IMR-90 (cell line): Measurements from ENCODE around the gene SGMS1. TPM values are rescaled to one million over a fixed set of nuclear protein-coding genes. Genes with fewer than 3 reads are reported as not detected.
"Not testable (repeated sequence)": the region's sequence is repeated elsewhere in the genome, so short reads cannot be mapped to it uniquely, and the experiment has no call there.

ENCODE experiments used
- ATAC-seq: fragments of 200-7000 bp; cut with Tn5 transposase; 2 replicates; pipeline ENCODE4 v1.9.1; 2020; ENCODE audit warnings: low read depth, mild to moderate bottlenecking, moderate library complexity
- BruUV-seq: library from RNA; stranded (reverse); fragments of 400-500 nt; replicated peaks from 2 replicates; lab custom pipeline; 2021; lab: Mats Ljungman, UMichigan
- CTCF ChIA-PET: fragments of 300-600 bp; formaldehyde crosslinking; extraction: SDS; loops from one replicate; lab custom pipeline; 2021; ENCODE audit warnings: antibody characterized with exemption; lab: Yijun Ruan, JAX
- POLR2A ChIA-PET: fragments of 300-600 bp; sonication (Branson Sonifier 250); formaldehyde crosslinking; loops from one replicate; lab custom pipeline; 2022; ENCODE audit warnings: antibody characterized with exemption; ENCODE audit not compliant: unreplicated experiment; lab: Charles Lee
- DNase-seq: peaks from one replicate; pipeline ENCODE4 v3.0.0; 2013
- H2AFZ ChIP-seq: replicated peaks from 2 replicates; pipeline ENCODE3; 2013; ENCODE audit warnings: low read length, mild to moderate bottlenecking; ENCODE audit not compliant: poor library complexity
- H2AK5ac ChIP-seq: 2 replicates; pipeline ENCODE4 v1.6.1; 2013; ENCODE audit warnings: low read depth, low read length, inconsistent platforms
- H2AK9ac ChIP-seq: replicated peaks from 2 replicates; pipeline ENCODE3; 2013; ENCODE audit warnings: mild to moderate bottlenecking, low read depth, low read length, moderate library complexity; ENCODE audit not compliant: poor library complexity
- H2BK120ac ChIP-seq: 2 replicates; pipeline ENCODE4 v1.6.1; 2013; ENCODE audit warnings: low read depth, low read length, inconsistent platforms
- H2BK15ac ChIP-seq: 3 replicates; pipeline ENCODE4 v1.6.1; 2013; ENCODE audit warnings: low read depth, low read length, inconsistent platforms
- H2BK20ac ChIP-seq: 2 replicates; pipeline ENCODE4 v1.6.1; 2013; ENCODE audit warnings: low read depth, mild to moderate bottlenecking, inconsistent platforms, low read length, moderate library complexity
- H2BK5ac ChIP-seq: 2 replicates; pipeline ENCODE4 v1.6.1; 2013; ENCODE audit warnings: mild to moderate bottlenecking, low read depth, low read length, inconsistent platforms; ENCODE audit not compliant: poor library complexity, severe bottlenecking
- H3K14ac ChIP-seq: replicated peaks from 2 replicates; pipeline ENCODE4 v1.6.1; 2013; ENCODE audit warnings: low read depth, low read length, inconsistent platforms
- H3K18ac ChIP-seq: 2 replicates; pipeline ENCODE4 v1.6.1; 2013; ENCODE audit warnings: low read depth, low read length, control low read depth
- H3K23ac ChIP-seq: 2 replicates; pipeline ENCODE4 v1.6.1; 2013; ENCODE audit warnings: low read depth, low read length, inconsistent platforms
- H3K27ac ChIP-seq: 2 replicates; pipeline ENCODE4 v1.5.1; 2013; ENCODE audit warnings: mild to moderate bottlenecking, control low read depth, low read length; ENCODE audit not compliant: insufficient read depth
- H3K27me3 ChIP-seq: 2 replicates; pipeline ENCODE4 v1.6.1; 2013; ENCODE audit warnings: low read length; ENCODE audit not compliant: control insufficient read depth, insufficient read depth
- H3K36me3 ChIP-seq: 2 replicates; pipeline ENCODE4 v1.6.1; 2013; ENCODE audit warnings: low read length, mixed read lengths; ENCODE audit not compliant: control insufficient read depth, insufficient read depth
- H3K4ac ChIP-seq: 2 replicates; pipeline ENCODE4 v1.6.1; 2013; ENCODE audit warnings: low read depth, low read length, inconsistent platforms
- H3K4me1 ChIP-seq: 2 replicates; pipeline ENCODE4 v1.6.1; 2013; ENCODE audit warnings: low read length, mixed read lengths; ENCODE audit not compliant: control insufficient read depth, insufficient read depth
- H3K4me2 ChIP-seq: 2 replicates; pipeline ENCODE4 v1.6.1; 2013; ENCODE audit warnings: low read depth, mild to moderate bottlenecking, control low read depth, low read length, moderate library complexity
- H3K4me3 ChIP-seq: 2 replicates; pipeline ENCODE4 v1.5.1; 2013; ENCODE audit warnings: low read depth, mild to moderate bottlenecking, control low read depth, low read length, moderate library complexity; ENCODE audit not compliant: insufficient read depth
- H3K56ac ChIP-seq: 2 replicates; pipeline ENCODE4 v1.6.1; 2013; ENCODE audit warnings: low read length, inconsistent platforms; ENCODE audit not compliant: insufficient read depth; ENCODE audit errors: extremely low read depth
- H3K79me1 ChIP-seq, 2 experiments: 2 replicates each; pipeline ENCODE4 v1.6.1; 2013; ENCODE audit warnings: low read length in 2 of 2, inconsistent platforms in 1 of 2, low read depth in 1 of 2
- H3K9ac ChIP-seq: 2 replicates; pipeline ENCODE4 v1.6.1; 2013; ENCODE audit warnings: low read depth, low read length, control low read depth
- H3K9me1 ChIP-seq: 2 replicates; pipeline ENCODE4 v1.6.1; 2013; ENCODE audit warnings: low read length, inconsistent platforms; ENCODE audit not compliant: insufficient read depth
- H3K9me3 ChIP-seq: 2 replicates; pipeline ENCODE4 v1.6.1; 2013; ENCODE audit warnings: low read length; ENCODE audit not compliant: control insufficient read depth, insufficient read depth
- H4K20me1 ChIP-seq: 2 replicates; pipeline ENCODE4 v1.6.1; 2013; ENCODE audit warnings: low read length, inconsistent platforms; ENCODE audit not compliant: insufficient read depth
- H4K5ac ChIP-seq: 2 replicates; pipeline ENCODE4 v1.6.1; 2013; ENCODE audit warnings: mild to moderate bottlenecking, low read depth, low read length, control low read depth
- H4K8ac ChIP-seq, 2 experiments: 2 replicates each; pipeline ENCODE4 v1.6.1; 2013; ENCODE audit warnings: low read depth in 2 of 2, low read length in 2 of 2, control low read depth in 1 of 2, inconsistent platforms in 1 of 2
- H4K91ac ChIP-seq: 2 replicates; pipeline ENCODE4 v1.6.1; 2013; ENCODE audit warnings: low read depth, low read length, inconsistent platforms; ENCODE audit not compliant: insufficient read depth
- NFE2L2 ChIP-seq: fragments of 150-350 bp; IDR thresholded peaks from 2 replicates; pipeline ENCODE4 v1.6.1; 2016; ENCODE audit warnings: low read depth, mild to moderate bottlenecking, low read length
- WGBS, 2 experiments: methylation state at CpG; one replicate each; pipeline versions ENCODE4 v1.1.5 to v1.1.7; 2013; ENCODE audit warnings: missing lambda C conversion rate in 2 of 2; ENCODE audit not compliant: insufficient read length in 1 of 2; ENCODE audit errors: extremely low coverage in 2 of 2; 5-methylcytosine and 5-hydroxymethylcytosine counted together
- dilution Hi-C: fragments of 300-500 bp; cut with HindIII; formaldehyde crosslinking; loops from one replicate; pipeline ENCODE4 v1.14.3; 2018; ENCODE audit warnings: low sequenced_read_pairs; ENCODE audit not compliant: unreplicated experiment
- in situ Hi-C: fragments of 300-500 bp; cut with MboI; formaldehyde crosslinking; loops from 3 replicates; pipeline ENCODE4 v1.14.3; 2019; ENCODE audit warnings: low sequenced_read_pairs, inconsistent platforms, mixed read lengths
- intact Hi-C: fragments of 100-400 bp; cut with micrococcal nuclease; formaldehyde crosslinking; loops from 2 replicates; pipeline ENCODE4 v1.10.0; 2022
- polyA plus RNA-seq, 3 experiments: library from polyadenylated mRNA; depleted of rRNA; stranded (reverse); fragments of >200 nt; gene quantifications; 2 replicates each; pipeline ENCODE4 v1.2.3, GENCODE V29; 2012; ENCODE audit warnings: low replicate concordance in 1 of 3
- total RNA-seq: library from RNA; depleted of rRNA; stranded (reverse); fragments of >200 nt; gene quantifications from 2 replicates; pipeline ENCODE4 v1.2.3, GENCODE V29; 2012

SGMS1 gene
- total and polyA plus RNA-seq, 2 of the 4 experiments (the other 2 are of a cell fraction): 9.8 to 30.8 TPM

DNA sequence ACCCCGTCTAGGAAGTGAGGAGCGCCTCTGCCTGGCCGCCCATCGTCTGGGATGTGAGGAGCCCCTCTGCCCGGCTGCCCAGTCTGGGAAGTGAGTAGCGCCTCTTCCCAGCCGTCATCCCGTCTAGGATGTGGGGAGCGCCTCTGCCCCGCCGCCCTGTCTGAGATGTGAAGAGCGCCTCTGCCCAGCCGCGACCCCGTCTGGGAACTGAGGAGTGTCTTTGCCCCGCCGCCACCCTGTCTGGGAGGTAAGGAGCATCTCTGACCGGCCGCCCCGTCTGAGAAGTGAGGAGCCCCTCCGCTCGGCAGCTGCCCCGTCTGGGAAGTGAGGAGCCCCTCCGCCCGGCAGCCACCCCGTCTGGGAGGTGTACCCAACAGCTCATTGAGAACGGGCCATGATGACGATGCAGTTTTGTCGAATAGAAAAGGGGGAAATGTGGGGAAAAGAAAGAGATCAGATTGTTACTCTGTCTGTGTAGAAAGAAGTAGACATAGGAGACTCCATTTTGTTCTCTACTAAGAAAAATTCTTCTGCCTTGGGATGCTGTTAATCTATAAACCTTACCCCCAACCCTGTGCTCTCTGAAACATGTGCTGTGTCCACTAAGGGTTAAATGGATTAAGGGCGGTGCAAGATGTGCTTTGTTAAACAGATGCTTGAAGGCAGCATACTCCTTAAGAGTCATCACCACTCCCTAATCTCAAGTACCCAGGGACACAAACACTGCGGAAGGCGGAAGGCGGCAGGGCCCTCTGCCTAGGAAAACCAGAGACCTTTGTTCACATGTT, 267.9 kb downstream of the SGMS1 start:
- 100% methylated on average over 10 of the region's 33 CpGs; no CpG with 5 or more reads in 1 of the 2 experiments for WGBS, 2 experiments
- dilution Hi-C loops, in situ Hi-C loops, H3K14ac ChIP-seq, H4K91ac ChIP-seq, H3K4ac ChIP-seq, H2BK5ac ChIP-seq, H4K20me1 ChIP-seq, H2AK5ac ChIP-seq, H3K9ac ChIP-seq, H2BK20ac ChIP-seq, H4K5ac ChIP-seq, BruUV-seq, H3K56ac ChIP-seq, H3K9me3 ChIP-seq, POLR2A ChIA-PET, H3K4me1 ChIP-seq, intact Hi-C loops, H2AFZ ChIP-seq, H3K36me3 ChIP-seq, H2BK15ac ChIP-seq, H4K8ac ChIP-seq, DNase-seq, H2AK9ac ChIP-seq, H3K23ac ChIP-seq, CTCF ChIA-PET, ATAC-seq, H3K27ac ChIP-seq, H3K9me1 ChIP-seq, H3K4me3 ChIP-seq, H3K4me2 ChIP-seq, H2BK120ac ChIP-seq, H3K18ac ChIP-seq, H3K27me3 ChIP-seq: not testable (repeated sequence)
- peak; percentile 5; the same call in 1 of the 2 replicates for TF ChIP-seq NFE2L2
- H3K79me1 ChIP-seq: peaks cover 18 to 26% of the 10 kb centered on the region in 2 experiments; a peak in 3 of 4 replicates
